Epidermal melanocyte (primary cell): Measurements from ENCODE around the gene SPAG4.

Experiments used
- DNase-seq: peaks from one replicate; pipeline ENCODE4 v3.0.0; 2011; ENCODE audit warnings: low spot score; ENCODE audit not compliant: insufficient read length

Gene SPAG4

GRCh38 chr20:35657271-35657670 lies 41.6 kb downstream of the SPAG4 start:
- no peak for DNase-seq

- DNase-seq: no peak
Observed at GRCh38 chr20:35660122-35660937, 44.7 kb downstream of the SPAG4 start.

DNA sequence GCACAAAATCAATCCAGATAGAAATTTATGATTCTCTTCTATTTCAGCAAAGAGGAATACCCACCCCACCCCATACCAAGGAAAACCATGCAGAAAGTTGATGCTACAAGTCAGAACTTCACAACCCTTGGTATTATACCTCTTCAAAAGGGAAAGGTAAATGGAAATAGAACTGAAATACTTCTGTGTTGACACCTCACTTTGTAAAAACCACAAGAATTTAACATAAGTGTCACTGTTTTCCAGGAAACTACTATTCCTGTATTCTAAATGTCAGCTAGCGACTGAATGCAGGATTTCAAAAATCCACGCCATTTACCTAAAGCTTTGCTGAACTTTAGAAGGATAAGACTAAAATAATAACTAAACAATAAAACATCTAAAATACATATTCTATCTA lies 45.4 kb downstream of the SPAG4 start:
- no peak for DNase-seq

DNA sequence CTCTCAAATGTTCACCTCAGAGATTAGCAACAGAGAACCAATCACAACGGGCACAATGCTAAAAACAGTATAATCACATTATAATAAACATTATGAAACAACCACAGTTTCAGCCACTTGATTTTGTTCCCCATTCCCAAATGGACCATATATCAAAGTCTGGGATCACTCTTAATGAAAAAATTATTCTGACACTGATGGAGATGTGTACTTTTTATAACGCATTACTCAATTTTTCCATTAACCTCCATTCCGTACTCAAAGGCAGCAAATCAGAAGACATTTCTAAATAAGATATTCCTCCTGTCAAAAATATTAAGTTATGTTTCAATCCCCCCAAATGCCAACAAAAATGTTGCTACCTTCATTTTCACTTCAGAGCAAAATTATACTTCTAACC lies 46.3 kb downstream of the SPAG4 start:
- DNase-seq: no peak

DNA sequence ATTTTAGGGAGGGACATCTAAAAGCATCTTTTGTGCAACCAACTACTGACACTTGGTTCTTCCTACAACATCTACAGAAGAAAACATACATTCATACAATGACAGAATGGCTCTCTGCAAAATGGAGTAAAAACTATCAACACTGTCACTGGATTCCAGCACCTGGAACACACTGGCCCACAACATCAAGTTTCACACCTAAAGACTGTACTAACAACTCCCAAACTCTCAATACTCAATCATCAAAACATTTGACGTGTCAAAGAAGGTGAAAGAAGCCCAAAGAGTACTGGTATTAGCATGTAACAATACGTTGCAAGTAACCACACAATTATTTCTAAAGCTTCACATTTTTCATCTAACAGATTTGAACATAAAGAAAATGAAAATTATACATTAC lies 46.9 kb downstream of the SPAG4 start:
- no peak for DNase-seq

GRCh38 chr20:35663516-35664465 lies 48.2 kb downstream of the SPAG4 start:
- DNase-seq: no peak

- peak; percentile 97 for DNase-seq
Observed at GRCh38 chr20:35664466-35665206, 49.0 kb downstream of the SPAG4 start, which contains the start of the genes CPNE1 and RBM12. Gene CPNE1 (minus strand): TSS chr20:35664900. CDS start chr20:35632923, 31,977 bp downstream. Gene RBM12 (minus strand): TSS chr20:35664900. CDS start chr20:35655322, 9,578 bp downstream.

DNA sequence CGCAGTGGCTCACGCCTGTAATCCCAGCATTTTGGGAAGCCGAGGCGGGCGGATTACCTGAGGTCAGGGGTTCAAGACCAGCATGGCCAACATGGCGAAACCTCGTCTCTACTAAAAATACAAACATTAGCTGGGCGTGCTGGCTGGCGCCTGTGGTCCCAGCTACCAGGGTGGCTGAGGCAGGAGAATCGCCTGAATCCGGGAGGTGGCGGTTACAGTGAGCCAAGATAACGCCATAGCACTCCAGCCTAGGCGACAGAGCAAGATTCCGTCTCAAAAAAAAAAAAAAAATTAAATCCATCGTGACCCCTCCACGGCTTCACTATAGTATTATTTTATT lies 50.3 kb downstream of the SPAG4 start:
- DNase-seq: no peak

DNA sequence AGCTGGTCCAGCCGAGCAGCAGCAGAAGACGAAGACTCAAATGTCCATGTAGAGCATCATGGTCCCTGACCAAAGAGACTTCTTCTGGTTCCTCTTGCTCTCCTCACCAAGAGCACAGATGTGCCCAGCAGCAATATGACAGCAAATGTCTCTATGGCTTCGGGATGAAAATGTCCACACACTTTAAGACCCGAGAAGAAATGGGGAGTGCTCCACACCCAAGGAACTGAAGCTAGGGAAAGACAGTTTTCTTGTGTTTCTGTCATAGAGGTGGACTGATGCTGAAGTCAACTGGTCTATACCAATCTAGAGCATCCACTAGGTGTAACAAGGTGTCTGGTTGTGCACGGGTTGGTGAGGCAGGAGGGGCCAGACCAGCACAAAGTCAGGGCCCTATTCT lies 53.6 kb downstream of the SPAG4 start:
- DNase-seq: no peak

GRCh38 chr20:35669681-35670080 lies 54.1 kb downstream of the SPAG4 start:
- no peak for DNase-seq
